SJSA1 (cell line): ENCODE results near the gene APOL1. TPM values are rescaled to one million over a fixed set of nuclear protein-coding genes. Genes with fewer than 3 reads are reported as not detected.
"Not testable (repeated sequence)": the region's sequence is repeated elsewhere in the genome, so short reads cannot be mapped to it uniquely, and the experiment has no call there.

Source experiments
- DNase-seq, 2 experiments: peaks; one replicate each; pipeline ENCODE4 v3.0.0-alpha.2; 2015 to 2020; ENCODE audit warnings: low spot score in 2 of 2, low read depth in 1 of 2
- H3K27ac ChIP-seq: fragments of 250-450 bp; sonication (Bioruptor Pico); 2 replicates; pipeline ENCODE4 v1.5.1; 2020; ENCODE audit warnings: mild to moderate bottlenecking, moderate library complexity
- H3K27me3 ChIP-seq: fragments of 250-450 bp; sonication (Bioruptor Pico); replicated peaks from 2 replicates; pipeline ENCODE4 v1.5.1; 2020; ENCODE audit warnings: mild to moderate bottlenecking, moderate library complexity
- H3K36me3 ChIP-seq: fragments of 250-450 bp; sonication (Bioruptor Pico); 2 replicates; pipeline ENCODE4 v1.5.1; 2020; ENCODE audit warnings: mild to moderate bottlenecking
- H3K4me1 ChIP-seq: fragments of 250-450 bp; sonication (Bioruptor Pico); replicated peaks from 2 replicates; pipeline ENCODE4 v1.6.1; 2021; ENCODE audit warnings: mild to moderate bottlenecking
- H3K4me3 ChIP-seq: fragments of 250-450 bp; sonication (Bioruptor Pico); 2 replicates; pipeline ENCODE4 v1.5.1; 2020; ENCODE audit warnings: mild to moderate bottlenecking
- H3K9me3 ChIP-seq: fragments of 250-450 bp; sonication (Bioruptor Pico); replicated peaks from 2 replicates; pipeline ENCODE4 v1.5.1; 2020; ENCODE audit warnings: mild to moderate bottlenecking
- total RNA-seq: library from RNA; depleted of rRNA; stranded (reverse); fragments of >200 nt; shearing (Covaris generic); gene quantifications from 2 replicates; pipeline ENCODE4 v1.2.3, GENCODE V29; 2014

Gene APOL1
- total RNA-seq, 1 experiment from 2014 or later, result 5.8 TPM

GRCh38 chr22:36258701-36259614 lies 6.0 kb downstream of the APOL1 start:
- Histone ChIP-seq H3K27ac (no peak overlapping the region), H3K4me1 (peaks cover 5% of the 10 kb centered on the region), H3K27me3 (no peaks in the 10 kb centered on the region), H3K9me3 (no peaks in the 10 kb centered on the region), H3K36me3 (no peaks in the 10 kb centered on the region), H3K4me3 (no peak overlapping the region)
- DNase-seq, result no peak

GRCh38 chr22:36259615-36260300 lies 6.8 kb downstream of the APOL1 start:
- Histone ChIP-seq H3K27ac (no peak overlapping the region), H3K4me3 (no peak overlapping the region), H3K27me3 (no peaks in the 10 kb centered on the region), H3K4me1 (no peaks in the 10 kb centered on the region), H3K36me3 (no peaks in the 10 kb centered on the region), H3K9me3 (no peaks in the 10 kb centered on the region)
- peak in 1 of 2 experiments; percentile 17 for DNase-seq

GRCh38 chr22:36261675-36262074 lies 8.7 kb downstream of the APOL1 start:
- H3K9me3 ChIP-seq, H3K27ac ChIP-seq, H3K4me3 ChIP-seq, H3K36me3 ChIP-seq, DNase-seq, H3K4me1 ChIP-seq, H3K27me3 ChIP-seq: not testable (repeated sequence)

- DNase-seq, H3K4me3 ChIP-seq, H3K9me3 ChIP-seq, H3K27me3 ChIP-seq, H3K4me1 ChIP-seq, H3K36me3 ChIP-seq, H3K27ac ChIP-seq: not testable (repeated sequence)
These were observed 9.4 kb downstream of the APOL1 start for GRCh38 chr22:36262307-36262706.

- not testable (repeated sequence) for H3K36me3 ChIP-seq, H3K4me1 ChIP-seq, H3K27ac ChIP-seq, H3K9me3 ChIP-seq, DNase-seq, H3K27me3 ChIP-seq, H3K4me3 ChIP-seq
These were observed 10.3 kb downstream of the APOL1 start for GRCh38 chr22:36263216-36263673.

GRCh38 chr22:36263886-36264664 lies 11.1 kb downstream of the APOL1 start:
- H3K9me3 ChIP-seq, H3K36me3 ChIP-seq, H3K4me1 ChIP-seq, H3K27ac ChIP-seq, DNase-seq, H3K27me3 ChIP-seq, H3K4me3 ChIP-seq: not testable (repeated sequence)

GRCh38 chr22:36267058-36267457 lies 14.1 kb downstream of the APOL1 start:
- H3K36me3 ChIP-seq, result no peaks in the 10 kb centered on the region
- H3K4me3 ChIP-seq, result no peak overlapping the region
- H3K27ac ChIP-seq, result no peak overlapping the region
- H3K27me3 ChIP-seq, result no peaks in the 10 kb centered on the region
- no peaks in the 10 kb centered on the region for H3K9me3 ChIP-seq
- peaks cover 8% of the 10 kb centered on the region; the same call in 1 of the 2 replicates for H3K4me1 ChIP-seq
- DNase-seq, result no peak

GRCh38 chr22:36267896-36268485 lies 15.1 kb downstream of the APOL1 start:
- no peak overlapping the region for H3K27ac ChIP-seq
- no peaks in the 10 kb centered on the region for H3K36me3 ChIP-seq
- no peak overlapping the region for H3K4me3 ChIP-seq
- no peaks in the 10 kb centered on the region for H3K9me3 ChIP-seq
- peaks cover 8% of the 10 kb centered on the region; the same call in 1 of the 2 replicates for H3K4me1 ChIP-seq
- DNase-seq, result no peak
- no peaks in the 10 kb centered on the region for H3K27me3 ChIP-seq

GRCh38 chr22:36271231-36271630 lies 18.3 kb downstream of the APOL1 start:
- not testable (repeated sequence) for H3K9me3 ChIP-seq, DNase-seq, H3K4me3 ChIP-seq, H3K27ac ChIP-seq, H3K4me1 ChIP-seq, H3K36me3 ChIP-seq, H3K27me3 ChIP-seq

- not testable (repeated sequence) for H3K9me3 ChIP-seq, H3K27ac ChIP-seq, DNase-seq, H3K4me3 ChIP-seq, H3K36me3 ChIP-seq, H3K27me3 ChIP-seq
- H3K4me1 ChIP-seq, result peaks cover 16% of the 10 kb centered on the region
These were observed 19.0 kb downstream of the APOL1 start for GRCh38 chr22:36271951-36272350.

GRCh38 chr22:36274531-36274930 lies 21.6 kb downstream of the APOL1 start:
- H3K36me3 ChIP-seq, result peaks cover 7% of the 10 kb centered on the region
- no peak for DNase-seq
- H3K27me3 ChIP-seq, result no peaks in the 10 kb centered on the region
- no peaks in the 10 kb centered on the region for H3K9me3 ChIP-seq
- no peak overlapping the region for H3K27ac ChIP-seq
- peaks cover 21% of the 10 kb centered on the region for H3K4me1 ChIP-seq
- no peak overlapping the region for H3K4me3 ChIP-seq

GRCh38 chr22:36277482-36278291 lies 24.8 kb downstream of the APOL1 start:
- peaks cover 19% of the 10 kb centered on the region for H3K4me1 ChIP-seq
- H3K27ac ChIP-seq, result no peak overlapping the region
- no peaks in the 10 kb centered on the region for H3K9me3 ChIP-seq
- H3K36me3 ChIP-seq, result peaks cover 38% of the 10 kb centered on the region
- H3K27me3 ChIP-seq, result no peaks in the 10 kb centered on the region
- DNase-seq, result peak; percentile 62 to 69
- no peak overlapping the region for H3K4me3 ChIP-seq

- Histone ChIP-seq H3K36me3 (peaks cover 54% of the 10 kb centered on the region), H3K27ac (no peak overlapping the region), H3K9me3 (no peaks in the 10 kb centered on the region), H3K4me3 (no peak overlapping the region), H3K27me3 (no peaks in the 10 kb centered on the region), H3K4me1 (peaks cover 19% of the 10 kb centered on the region)
- no peak for DNase-seq
These were observed 26.3 kb downstream of the APOL1 start for GRCh38 chr22:36279219-36279666.
